GM12892 (cell line): ENCODE data around the gene AQP12A.
"Not testable (repeated sequence)": the region's sequence is repeated elsewhere in the genome, so short reads cannot be mapped to it uniquely, and the experiment has no call there.

Source experiments
- POLR2A ChIP-seq: IDR thresholded peaks from 2 replicates; pipeline ENCODE4 v1.6.1; 2011; ENCODE audit warnings: low read depth, low read length, control low read depth
- POLR2AphosphoS5 ChIP-seq: IDR thresholded peaks from 2 replicates; pipeline ENCODE4 v1.6.1; 2011; ENCODE audit warnings: low read depth, low read length, control low read depth

GRCh38 chr2:240691075-240691427 is 615 bp upstream of the AQP12A start:
- TF ChIP-seq POLR2AphosphoS5, POLR2A: not testable (repeated sequence)
